Endothelial cell of umbilical vein (primary cell): ENCODE results near the gene CNTFR. TPM values are rescaled to one million over a fixed set of nuclear protein-coding genes. Genes with fewer than 3 reads are reported as not detected.

Experiments used
- BruUV-seq: library from RNA; stranded (reverse); fragments of 400-500 nt; replicated peaks from 2 replicates; lab custom pipeline; 2021; lab: Mats Ljungman, UMichigan
- CTCF ChIA-PET: fragments of 300-600, 350-600 bp; sonication (Branson Sonifier 250); formaldehyde crosslinking; loops from one replicate; lab custom pipeline; 2021; ENCODE audit warnings: antibody characterized with exemption, inconsistent platforms; lab: Charles Lee
- POLR2A ChIA-PET: fragments of 300-600, 350-600 bp; sonication (Branson Sonifier 250); formaldehyde crosslinking; loops from one replicate; lab custom pipeline; 2021; ENCODE audit warnings: antibody characterized with exemption, inconsistent platforms; lab: Charles Lee
- DNase-seq: peaks from one replicate; pipeline ENCODE4 v3.0.0-alpha.2; 2011; ENCODE audit warnings: low read depth, low spot score
- FAIRE-seq: peaks from 2 replicates; lab custom pipeline; 2011; peaks lifted over from hg19 to GRCh38; lab: Jason Lieb, UNC
- H2AFZ ChIP-seq: 2 replicates; pipeline ENCODE4 v1.6.0; 2012; ENCODE audit warnings: low read depth, low read length, control low read depth, inconsistent platforms
- H3K27ac ChIP-seq: 2 replicates; pipeline ENCODE4 v1.5.1; 2011; ENCODE audit warnings: low read depth, mild to moderate bottlenecking, control low read depth, low read length, moderate library complexity; ENCODE audit not compliant: insufficient read depth
- H3K27me3 ChIP-seq, 2 experiments: 2 replicates each; pipeline versions ENCODE4 v1.6.0 to v1.6.1; 2011; ENCODE audit warnings: low read length in 2 of 2, mixed read lengths in 1 of 2; ENCODE audit not compliant: control insufficient read depth in 2 of 2, insufficient read depth in 2 of 2
- H3K36me3 ChIP-seq, 2 experiments: 2 replicates in 1 of 2; 3 replicates in 1 of 2; pipeline ENCODE4 v1.5.1; 2011; ENCODE audit warnings: low read length in 2 of 2, mild to moderate bottlenecking in 1 of 2, moderate library complexity in 1 of 2; ENCODE audit not compliant: control insufficient read depth in 2 of 2, insufficient read depth in 2 of 2; ENCODE audit errors: extremely low read depth in 1 of 2
- H3K4me1 ChIP-seq: 3 replicates; pipeline ENCODE4 v1.5.1; 2011; ENCODE audit warnings: mild to moderate bottlenecking, low read length; ENCODE audit not compliant: control insufficient read depth, insufficient read depth; ENCODE audit errors: extremely low read depth
- H3K4me2 ChIP-seq: 2 replicates; pipeline ENCODE4 v1.6.1; 2011; ENCODE audit warnings: low read length, control low read depth, mixed read lengths; ENCODE audit not compliant: insufficient read depth
- H3K4me3 ChIP-seq, 3 experiments: fragments of 200-600 bp in 1 of 3; sonication (generic), shearing (Covaris generic) in 1 of 3; replicated peaks in 1 of 3; 2 replicates each; pipeline ENCODE4 v1.5.1; 2011 to 2016; ENCODE audit warnings: control low read depth in 3 of 3, low read length in 3 of 3, mild to moderate bottlenecking in 2 of 3, inconsistent platforms in 1 of 3, low read depth in 1 of 3, moderate library complexity in 1 of 3; ENCODE audit not compliant: insufficient read depth in 1 of 3
- H3K79me2 ChIP-seq: 2 replicates; pipeline ENCODE4 v1.6.0; 2012; ENCODE audit warnings: low read length, inconsistent platforms; ENCODE audit not compliant: control insufficient read depth, insufficient read depth
- H3K9ac ChIP-seq: replicated peaks from 2 replicates; pipeline ENCODE3; 2011; ENCODE audit warnings: low read length, control low read depth; ENCODE audit not compliant: insufficient read depth; ENCODE audit errors: extremely low read depth
- H3K9me1 ChIP-seq: replicated peaks from 3 replicates; pipeline ENCODE4 v1.6.0; 2011; ENCODE audit warnings: mild to moderate bottlenecking, low read length; ENCODE audit not compliant: control insufficient read depth, insufficient read depth; ENCODE audit errors: extremely low read depth
- H3K9me3 ChIP-seq: replicated peaks from 2 replicates; pipeline ENCODE4 v1.5.1; 2012; ENCODE audit warnings: low read length, inconsistent platforms; ENCODE audit not compliant: control insufficient read depth, insufficient read depth
- H4K20me1 ChIP-seq: replicated peaks from 2 replicates; pipeline ENCODE3; 2011; ENCODE audit warnings: mild to moderate bottlenecking, low read length; ENCODE audit not compliant: control insufficient read depth, insufficient read depth; ENCODE audit errors: extremely low read depth
- GATA2 ChIP-seq: IDR thresholded peaks from 2 replicates; pipeline ENCODE4 v1.7.0; 2011; ENCODE audit warnings: low read depth, mild to moderate bottlenecking, moderate library complexity, mixed read lengths, low read length; ENCODE audit not compliant: insufficient read length, insufficient read depth
- JUN ChIP-seq: IDR thresholded peaks from 2 replicates; pipeline ENCODE4 v1.6.1; 2011; ENCODE audit warnings: borderline replicate concordance, low read depth; ENCODE audit not compliant: insufficient read length, insufficient read depth
- MYC ChIP-seq: IDR thresholded peaks from one replicate; pipeline ENCODE4 v1.6.1; 2011; ENCODE audit warnings: mild to moderate bottlenecking, low read depth, low read length
- POLR2A ChIP-seq: IDR thresholded peaks from 2 replicates; pipeline ENCODE4 v1.6.1; 2012; ENCODE audit warnings: low read depth, mild to moderate bottlenecking, control low read depth, low read length
- POLR2AphosphoS5 ChIP-seq: IDR thresholded peaks from 2 replicates; pipeline ENCODE4 v1.6.1; 2012; ENCODE audit warnings: low read depth, mild to moderate bottlenecking, control low read depth, low read length, moderate library complexity; ENCODE audit not compliant: insufficient read depth
- dilution Hi-C: fragments of 300-500 bp; cut with MboI; formaldehyde crosslinking; loops from one replicate; pipeline ENCODE4 v1.15.0; 2019; ENCODE audit warnings: low sequenced_read_pairs; ENCODE audit not compliant: extremely low pct_ligation_motif_present
- intact Hi-C: fragments of 100-400 bp; cut with micrococcal nuclease; formaldehyde crosslinking; loops from one replicate; pipeline ENCODE4 v1.10.0; 2022
- polyA plus RNA-seq, 4 experiments: library from polyadenylated mRNA; depleted of rRNA in 3 of 4; stranded (reverse) in 3 of 4; unstranded in 1 of 4; fragments of >200 nt; gene quantifications; 2 replicates each; pipeline versions ENCODE4 v1.2.1 to v1.2.3, GENCODE V29; 2011 to 2012; ENCODE audit warnings: missing spikeins in 1 of 4
- total RNA-seq: library from RNA; stranded (reverse); gene quantifications from 2 replicates; pipeline ENCODE4 v1.2.3, GENCODE V29; 2021
- TF ChIP-seq, protein P1 (sequence below), 2 donors: IDR thresholded peaks; 1 replicate in 1 of 2; 2 replicates in 1 of 2; pipeline ENCODE4 v1.5.1; 2011; ENCODE audit warnings: low read length in 2 of 2, mild to moderate bottlenecking in 2 of 2, moderate library complexity in 2 of 2, control low read depth in 1 of 2, inconsistent platforms in 1 of 2, low read depth in 1 of 2; ENCODE audit not compliant: insufficient read depth in 1 of 2; ENCODE audit errors: extremely low read depth in 1 of 2

CNTFR gene
- total and polyA plus RNA-seq, 2 donors (not counting 3 experiments of a cell fraction or from before 2014, with no cell fraction given), result not detected

- FAIRE-seq, result no peak
- Histone ChIP-seq H3K4me3 (no peak overlapping the region), H4K20me1 (no peaks in the 10 kb centered on the region), H2AFZ (no peak overlapping the region), H3K9me1 (no peaks in the 10 kb centered on the region), H3K79me2 (no peaks in the 10 kb centered on the region), H3K4me1 (no peaks in the 10 kb centered on the region), H3K9ac (no peak overlapping the region), H3K9me3 (no peaks in the 10 kb centered on the region), H3K4me2 (no peak overlapping the region), H3K27ac (no peak overlapping the region), H3K36me3 (no peaks in the 10 kb centered on the region), H3K27me3 (peaks cover 75 to 78% of the 10 kb centered on the region in 2 experiments)
- ChIA-PET CTCF (interaction anchor here (1.5 to 8.5 kb wide), 6 partner anchors 9 to 179 kb away, joined by 7 to 106 read pairs (median 12); no protein-coding TSS in a partner anchor), POLR2A (interaction anchor here (0.6 kb wide), 1 partner anchor 35 kb away, joined by 8 read pairs; no protein-coding TSS in a partner anchor)
- TF ChIP-seq, protein P1, sequence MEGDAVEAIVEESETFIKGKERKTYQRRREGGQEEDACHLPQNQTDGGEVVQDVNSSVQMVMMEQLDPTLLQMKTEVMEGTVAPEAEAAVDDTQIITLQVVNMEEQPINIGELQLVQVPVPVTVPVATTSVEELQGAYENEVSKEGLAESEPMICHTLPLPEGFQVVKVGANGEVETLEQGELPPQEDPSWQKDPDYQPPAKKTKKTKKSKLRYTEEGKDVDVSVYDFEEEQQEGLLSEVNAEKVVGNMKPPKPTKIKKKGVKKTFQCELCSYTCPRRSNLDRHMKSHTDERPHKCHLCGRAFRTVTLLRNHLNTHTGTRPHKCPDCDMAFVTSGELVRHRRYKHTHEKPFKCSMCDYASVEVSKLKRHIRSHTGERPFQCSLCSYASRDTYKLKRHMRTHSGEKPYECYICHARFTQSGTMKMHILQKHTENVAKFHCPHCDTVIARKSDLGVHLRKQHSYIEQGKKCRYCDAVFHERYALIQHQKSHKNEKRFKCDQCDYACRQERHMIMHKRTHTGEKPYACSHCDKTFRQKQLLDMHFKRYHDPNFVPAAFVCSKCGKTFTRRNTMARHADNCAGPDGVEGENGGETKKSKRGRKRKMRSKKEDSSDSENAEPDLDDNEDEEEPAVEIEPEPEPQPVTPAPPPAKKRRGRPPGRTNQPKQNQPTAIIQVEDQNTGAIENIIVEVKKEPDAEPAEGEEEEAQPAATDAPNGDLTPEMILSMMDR (IDR thresholded peaks at IDR 0.05; ENCODE audit: extremely low read depth in 1 of 2, insufficient read depth in 1 of 2, low read depth in 1 of 2, low read length in 2 of 2), result no peak
- no peak for TF ChIP-seq MYC
- no peak for TF ChIP-seq JUN
- intact Hi-C loops (no loop called here), dilution Hi-C loops (no loop called here)
- no TSS peak for BruUV-seq
- DNase-seq, result no peak
These were observed 6.7 kb downstream of the CNTFR start for GRCh38 chr9:34582787-34583186.

- FAIRE-seq (no peak), DNase-seq (no peak)
- no TSS peak for BruUV-seq
- H3K9me3 ChIP-seq, result no peaks in the 10 kb centered on the region
- H3K27ac ChIP-seq, result no peak overlapping the region
- H3K36me3 ChIP-seq, result no peaks in the 10 kb centered on the region
- no peaks in the 10 kb centered on the region for H3K79me2 ChIP-seq
- CTCF ChIA-PET, result interaction anchor here (2.0 to 8.5 kb wide), 5 partner anchors 11 to 177 kb away, joined by 7 to 106 read pairs (median 13); no protein-coding TSS in a partner anchor
- H3K9me1 ChIP-seq, result no peaks in the 10 kb centered on the region
- POLR2A ChIA-PET, result no interaction called here
- no peaks in the 10 kb centered on the region for H4K20me1 ChIP-seq
- H3K4me1 ChIP-seq, result no peaks in the 10 kb centered on the region
- H3K27me3 ChIP-seq, result peaks cover 73 to 75% of the 10 kb centered on the region in 2 experiments
- no peak overlapping the region for H2AFZ ChIP-seq
- H3K4me2 ChIP-seq, result no peak overlapping the region
- dilution Hi-C loops (no loop called here), intact Hi-C loops (no loop called here)
- no peak overlapping the region for H3K9ac ChIP-seq
- no peak for TF ChIP-seq JUN
- no peak for TF ChIP-seq POLR2AphosphoS5
- TF ChIP-seq POLR2A, result no peak
- no peak for TF ChIP-seq GATA2
- TF ChIP-seq, protein P1 (IDR thresholded peaks at IDR 0.05; ENCODE audit: extremely low read depth in 1 of 2, insufficient read depth in 1 of 2, low read depth in 1 of 2, low read length in 2 of 2), result no peak
- H3K4me3 ChIP-seq, result no peak overlapping the region
These were observed 8.2 kb downstream of the CNTFR start for GRCh38 chr9:34581318-34581717.
